ENCODE measurements around the gene SEPTIN1.

GRCh38 chr16:30358990-30359870 lies 23.1 kb downstream of the SEPTIN1 start:
- no peak for TF ChIP-seq CTCF (IDR thresholded peaks at IDR 0.05)
- TF ChIP-seq POLR2A (IDR thresholded peaks at IDR 0.05), result no peak

Measured in suprapubic skin (tissue), 3 donors.